Panc1 (cell line): ENCODE results near the gene SDK1. TPM values are rescaled to one million over a fixed set of nuclear protein-coding genes. Genes with fewer than 3 reads are reported as not detected.

Source experiments
- ATAC-seq: fragments of 200-7000 bp; cut with Tn5 transposase; 2 replicates; pipeline ENCODE4 v1.9.1; 2020; ENCODE audit warnings: mild to moderate bottlenecking, moderate library complexity
- BruUV-seq: library from RNA; stranded (reverse); fragments of 400-500 nt; replicated peaks from 2 replicates; lab custom pipeline; 2021; lab: Mats Ljungman, UMichigan
- CTCF ChIA-PET: fragments of 300-600 bp; sonication (Branson Sonifier 250); formaldehyde crosslinking; loops from one replicate; lab custom pipeline; 2022; ENCODE audit warnings: antibody characterized with exemption; lab: Charles Lee
- POLR2A ChIA-PET: fragments of 300-600 bp; sonication (Branson Sonifier 250); formaldehyde crosslinking; loops from one replicate; lab custom pipeline; 2022; ENCODE audit warnings: antibody characterized with exemption; lab: Charles Lee
- DNase-seq: peaks from one replicate; pipeline ENCODE4 v3.0.0-alpha.2; 2010; ENCODE audit warnings: low read depth, low spot score
- H3K27ac ChIP-seq: 2 replicates; pipeline ENCODE4 v1.5.1; 2011; ENCODE audit warnings: mild to moderate bottlenecking, low read length, inconsistent platforms
- H3K27me3 ChIP-seq: fragments of 200-500 bp; sonication (Bioruptor generic); 2 replicates; pipeline ENCODE4 v1.6.0; 2014; ENCODE audit warnings: low read length, inconsistent platforms; ENCODE audit not compliant: control insufficient read depth, insufficient read depth
- H3K36me3 ChIP-seq: fragments of 200-500 bp; sonication (Bioruptor generic); 2 replicates; pipeline ENCODE4 v1.5.1; 2014; ENCODE audit warnings: inconsistent platforms, mild to moderate bottlenecking, low read length, moderate library complexity; ENCODE audit not compliant: control insufficient read depth, insufficient read depth
- H3K4me1 ChIP-seq: 2 replicates; pipeline ENCODE4 v1.5.1; 2011; ENCODE audit warnings: inconsistent platforms, mild to moderate bottlenecking, low read length, moderate library complexity; ENCODE audit not compliant: control insufficient read depth, insufficient read depth
- H3K4me3 ChIP-seq, 2 experiments: 2 replicates each; pipeline ENCODE4 v1.5.1; 2011 to 2012; ENCODE audit warnings: low read depth in 2 of 2, low read length in 2 of 2, mild to moderate bottlenecking in 2 of 2, inconsistent platforms in 1 of 2, moderate library complexity in 1 of 2
- H3K9me3 ChIP-seq: fragments of 200-500 bp; sonication (Bioruptor generic); 2 replicates; pipeline ENCODE4 v1.5.1; 2014; ENCODE audit warnings: low read depth, mild to moderate bottlenecking, inconsistent platforms, low read length, moderate library complexity; ENCODE audit not compliant: control insufficient read depth, insufficient read depth
- POLR2AphosphoS5 ChIP-seq: IDR thresholded peaks from 2 replicates; pipeline ENCODE4 v1.6.1; 2012; ENCODE audit warnings: mild to moderate bottlenecking, low read depth, low read length, moderate library complexity
- REST ChIP-seq, 2 experiments: IDR thresholded peaks; 2 replicates each; pipeline ENCODE4 v1.6.1; 2011 to 2012; ENCODE audit warnings: low read depth in 2 of 2, control low read depth in 1 of 2, low read length in 1 of 2, mild to moderate bottlenecking in 1 of 2, moderate library complexity in 1 of 2; ENCODE audit not compliant: insufficient read depth in 1 of 2
- SIN3A ChIP-seq: IDR thresholded peaks from 2 replicates; pipeline ENCODE4 v1.6.1; 2012; ENCODE audit warnings: low read depth, mild to moderate bottlenecking, low read length, moderate library complexity, borderline replicate concordance; ENCODE audit not compliant: insufficient read depth
- TCF7L2 ChIP-seq: IDR thresholded peaks from 2 replicates; pipeline ENCODE4 v1.6.1; 2011; ENCODE audit warnings: mild to moderate bottlenecking, low read depth, low read length, inconsistent platforms
- in situ Hi-C: cut with HindIII; loops from 2 replicates; pipeline ENCODE4 v1.10.0; 2016; ENCODE audit warnings: low sequenced_read_pairs, low pct_unique_long_range_greater_than_20kb
- intact Hi-C: fragments of 100-400 bp; cut with micrococcal nuclease; formaldehyde crosslinking; loops from one replicate; pipeline ENCODE4 v1.10.0; 2022; ENCODE audit not compliant: unreplicated experiment
- total RNA-seq: library from RNA; stranded (reverse); gene quantifications from one replicate; pipeline ENCODE4 v1.2.1, GENCODE V29; 2021; ENCODE audit not compliant: unreplicated experiment
- TF ChIP-seq, protein P1 (sequence below): fragments of 450-650 bp; IDR thresholded peaks from 2 replicates; pipeline ENCODE4 v1.5.1; 2017; ENCODE audit warnings: mild to moderate bottlenecking

The SDK1 gene
- total RNA-seq, 1 experiment from 2014 or later = 47.4 TPM

- Histone ChIP-seq H3K9me3 (no peaks in the 10 kb centered on the region), H3K27ac (no peak overlapping the region), H3K4me1 (no peaks in the 10 kb centered on the region), H3K27me3 (no peaks in the 10 kb centered on the region), H3K36me3 (no peaks in the 10 kb centered on the region), H3K4me3 (no peak overlapping the region)
- no TSS peak for BruUV-seq
- CTCF ChIA-PET = no interaction called here
- in situ Hi-C loops = no loop called here
- POLR2A ChIA-PET = no interaction called here
- no peak for DNase-seq
- intact Hi-C loops = no loop called here
- TF ChIP-seq TCF7L2 = no peak
- TF ChIP-seq SIN3A = no peak
- TF ChIP-seq, protein P1, sequence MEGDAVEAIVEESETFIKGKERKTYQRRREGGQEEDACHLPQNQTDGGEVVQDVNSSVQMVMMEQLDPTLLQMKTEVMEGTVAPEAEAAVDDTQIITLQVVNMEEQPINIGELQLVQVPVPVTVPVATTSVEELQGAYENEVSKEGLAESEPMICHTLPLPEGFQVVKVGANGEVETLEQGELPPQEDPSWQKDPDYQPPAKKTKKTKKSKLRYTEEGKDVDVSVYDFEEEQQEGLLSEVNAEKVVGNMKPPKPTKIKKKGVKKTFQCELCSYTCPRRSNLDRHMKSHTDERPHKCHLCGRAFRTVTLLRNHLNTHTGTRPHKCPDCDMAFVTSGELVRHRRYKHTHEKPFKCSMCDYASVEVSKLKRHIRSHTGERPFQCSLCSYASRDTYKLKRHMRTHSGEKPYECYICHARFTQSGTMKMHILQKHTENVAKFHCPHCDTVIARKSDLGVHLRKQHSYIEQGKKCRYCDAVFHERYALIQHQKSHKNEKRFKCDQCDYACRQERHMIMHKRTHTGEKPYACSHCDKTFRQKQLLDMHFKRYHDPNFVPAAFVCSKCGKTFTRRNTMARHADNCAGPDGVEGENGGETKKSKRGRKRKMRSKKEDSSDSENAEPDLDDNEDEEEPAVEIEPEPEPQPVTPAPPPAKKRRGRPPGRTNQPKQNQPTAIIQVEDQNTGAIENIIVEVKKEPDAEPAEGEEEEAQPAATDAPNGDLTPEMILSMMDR = no peak
- TF ChIP-seq POLR2AphosphoS5 = no peak
- TF ChIP-seq REST (IDR thresholded peaks at IDR 0.05; ENCODE audit: insufficient read depth in 1 of 2, low read depth in 2 of 2, low read length in 1 of 2) = no peak
- no peak for ATAC-seq
Measured at GRCh38 chr7:3989723-3990122, 688.7 kb downstream of the SDK1 start.

DNA sequence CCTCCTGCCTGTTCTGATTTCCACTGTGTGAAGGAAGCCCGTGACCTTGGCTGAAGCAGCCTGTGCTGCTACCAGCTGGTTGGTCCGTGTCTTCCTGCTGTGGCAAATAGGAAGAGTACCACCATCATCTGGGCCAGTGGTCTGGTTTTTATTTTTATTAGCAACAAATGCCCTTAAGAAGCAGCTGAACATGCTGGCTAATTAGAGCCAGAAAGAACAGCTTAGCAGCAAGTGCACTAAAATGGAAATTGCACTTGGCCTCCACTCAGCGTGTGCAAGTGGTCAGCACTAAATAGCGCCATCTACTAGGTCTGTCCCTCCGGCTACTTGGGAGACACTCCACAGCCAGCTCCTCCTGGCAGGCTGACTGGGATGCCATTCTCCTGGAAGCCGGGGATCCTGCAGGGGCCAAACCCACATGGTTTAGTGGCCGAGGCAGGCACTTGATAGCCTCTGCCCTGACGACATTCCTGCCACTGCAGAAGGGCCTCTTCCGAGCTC, 690.7 kb downstream of the SDK1 start:
- BruUV-seq = no TSS peak
- H3K4me1 ChIP-seq = no peaks in the 10 kb centered on the region
- TF ChIP-seq POLR2AphosphoS5 (no peak), TCF7L2 (no peak), SIN3A (no peak), REST (IDR thresholded peaks at IDR 0.05; ENCODE audit: insufficient read depth in 1 of 2, low read depth in 2 of 2, low read length in 1 of 2) (no peak)
- TF ChIP-seq, protein P1 = no peak
- no peaks in the 10 kb centered on the region for H3K36me3 ChIP-seq
- CTCF ChIA-PET = no interaction called here
- DNase-seq (no peak), ATAC-seq (no peak)
- H3K4me3 ChIP-seq = no peak overlapping the region
- intact Hi-C loops (no loop called here), in situ Hi-C loops (no loop called here)
- H3K27ac ChIP-seq = no peak overlapping the region
- POLR2A ChIA-PET = no interaction called here
- H3K27me3 ChIP-seq = no peaks in the 10 kb centered on the region
- no peaks in the 10 kb centered on the region for H3K9me3 ChIP-seq
